HCT116 (cell line): Measurements from ENCODE around the gene TMEM144.

Experiments
- CTCF ChIP-seq, 3 experiments: fragments of 200-600 bp in 1 of 3; sonication (generic) in 1 of 3; IDR thresholded peaks in 2 of 3; conservative IDR thresholded peaks in 1 of 3; 2 replicates each; pipeline ENCODE4 v1.5.1; 2012 to 2017; ENCODE audit warnings: low read depth in 2 of 3, low read length in 2 of 3, antibody characterized with exemption in 1 of 3, borderline replicate concordance in 1 of 3, control low read depth in 1 of 3, mild to moderate bottlenecking in 1 of 3, mixed read lengths in 1 of 3, mixed run types in 1 of 3, moderate library complexity in 1 of 3; ENCODE audit not compliant: insufficient read depth in 1 of 3
- ELF1 ChIP-seq: IDR thresholded peaks from 2 replicates; pipeline ENCODE4 v1.6.1; 2012; ENCODE audit warnings: low read depth, borderline replicate concordance
- EZH2 ChIP-seq: fragments of 200-600 bp; sonication (generic); IDR thresholded peaks from 2 replicates; pipeline ENCODE4 v1.6.1; 2017; ENCODE audit warnings: antibody characterized with exemption, mixed run types
- EZH2phosphoT487 ChIP-seq: fragments of 200-600 bp; IDR thresholded peaks from 2 replicates; pipeline ENCODE4 v1.6.1; 2018; ENCODE audit warnings: antibody characterized with exemption, borderline replicate concordance
- MAX ChIP-seq: IDR thresholded peaks from 2 replicates; pipeline ENCODE4 v1.6.1; 2012
- POLR2A ChIP-seq: IDR thresholded peaks from 2 replicates; pipeline ENCODE4 v1.7.0; 2011; ENCODE audit warnings: borderline replicate concordance; ENCODE audit not compliant: insufficient read depth, insufficient read length; ENCODE audit errors: extremely low read depth
- POLR2AphosphoS5 ChIP-seq: IDR thresholded peaks from 2 replicates; pipeline ENCODE4 v1.6.1; 2011; ENCODE audit warnings: mild to moderate bottlenecking, low read depth, low read length, moderate library complexity
- RAD21 ChIP-seq: IDR thresholded peaks from 2 replicates; pipeline ENCODE4 v1.6.1; 2012; ENCODE audit warnings: low read depth, mild to moderate bottlenecking
- REST ChIP-seq: IDR thresholded peaks from 2 replicates; pipeline ENCODE4 v1.6.1; 2012; ENCODE audit warnings: low read depth
- YY1 ChIP-seq: IDR thresholded peaks from 2 replicates; pipeline ENCODE4 v1.6.1; 2011; ENCODE audit warnings: low read length, low read depth, moderate library complexity, mild to moderate bottlenecking; ENCODE audit not compliant: insufficient replicate concordance; ENCODE audit errors: extremely low read depth

- TF ChIP-seq CTCF (IDR thresholded peaks at IDR 0.05 in 2 of 3, conservative IDR thresholded peaks at IDR 0.05 in 1 of 3; ENCODE audit: borderline replicate concordance in 1 of 3, insufficient read depth in 1 of 3, low read depth in 2 of 3, low read length in 2 of 3) = peak; percentile 8 to 30 (median 15); a peak in 2 of 6 replicates
- TF ChIP-seq POLR2AphosphoS5 = no peak
- TF ChIP-seq ELF1 = no peak
- no peak for TF ChIP-seq MAX
- no peak for TF ChIP-seq EZH2
- peak; percentile 16; the same call in 1 of the 2 replicates for TF ChIP-seq RAD21
- TF ChIP-seq POLR2A = no peak
- TF ChIP-seq EZH2phosphoT487 = no peak
- TF ChIP-seq REST = no peak
- TF ChIP-seq YY1 = no peak
Observed at GRCh38 chr4:158268553-158268952, 58.3 kb downstream of the TMEM144 start.
